Nucleus accumbens (tissue), 56 donors: ENCODE results near the gene ZNF584.

Experiments used
- DNase-seq, 56 donors: peaks; one replicate each; lab custom pipeline; 2025; lab: John Stamatoyannopoulos, UW

Gene ZNF584

DNA sequence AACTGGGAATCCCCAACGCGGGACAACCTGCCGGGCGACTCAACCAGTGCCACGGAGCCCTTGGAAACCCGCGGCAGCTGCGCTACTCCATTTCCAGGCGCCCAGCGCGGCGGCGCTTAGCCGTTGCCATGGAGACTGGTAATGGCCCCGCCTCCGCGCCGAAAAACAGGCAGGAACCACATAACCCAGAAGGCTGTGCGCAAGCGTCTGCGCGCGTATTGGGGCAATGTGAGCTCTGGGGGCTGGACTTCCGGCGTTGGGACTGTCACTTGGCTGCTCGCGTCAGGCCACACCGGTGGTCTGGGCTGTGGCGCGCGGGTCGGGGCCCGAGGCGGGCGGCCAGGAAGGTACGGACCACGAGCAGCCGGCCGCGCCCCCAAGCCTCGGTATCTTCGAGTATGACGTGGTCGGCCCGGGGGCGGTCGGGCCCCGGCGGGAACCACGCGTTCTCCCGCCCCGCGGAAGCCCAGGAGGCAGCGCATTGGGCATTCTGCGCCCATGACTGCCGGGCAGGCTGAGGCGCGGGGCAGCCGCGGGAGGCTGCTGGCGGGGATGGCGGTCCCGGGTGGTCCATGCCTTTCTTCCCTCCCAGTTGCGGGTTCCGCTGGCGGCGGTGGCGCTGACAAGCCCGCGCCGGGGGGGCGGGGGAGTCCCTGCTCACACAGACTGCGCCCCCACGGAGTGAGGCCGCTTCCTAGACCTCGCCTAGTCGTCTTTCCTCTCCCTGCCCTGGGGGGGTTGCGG is 43.1 kb downstream of the ZNF584 start, which contains the start of gene ZNF324B:
TSS of gene ZNF324B (plus strand) at position 265 of the 744 bp plus-strand sequence. CDS start 2,080 bp downstream, outside the sequence.
- DNase-seq = peak; percentile 75 to 99 (median 95)

DNA sequence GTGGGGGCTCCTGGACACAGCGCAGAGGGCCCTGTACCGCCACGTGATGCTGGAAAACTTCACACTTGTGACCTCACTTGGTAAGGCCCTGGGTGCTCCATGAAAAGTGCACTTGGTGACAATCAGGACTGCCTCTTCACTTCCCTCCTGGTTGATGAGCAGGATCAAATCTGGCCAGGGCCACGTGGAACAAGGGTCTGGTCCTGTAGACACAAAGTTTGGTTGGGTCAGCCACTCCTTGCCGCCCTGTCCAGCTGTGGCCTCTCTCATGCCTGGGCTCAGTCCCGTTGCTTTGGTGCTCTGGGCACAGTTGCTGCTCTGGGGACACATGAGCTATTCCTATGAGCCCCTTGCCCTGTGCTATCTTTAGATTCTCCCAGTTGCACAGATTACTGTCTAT is 45.3 kb downstream of the ZNF584 start:
- no peak for DNase-seq

DNA sequence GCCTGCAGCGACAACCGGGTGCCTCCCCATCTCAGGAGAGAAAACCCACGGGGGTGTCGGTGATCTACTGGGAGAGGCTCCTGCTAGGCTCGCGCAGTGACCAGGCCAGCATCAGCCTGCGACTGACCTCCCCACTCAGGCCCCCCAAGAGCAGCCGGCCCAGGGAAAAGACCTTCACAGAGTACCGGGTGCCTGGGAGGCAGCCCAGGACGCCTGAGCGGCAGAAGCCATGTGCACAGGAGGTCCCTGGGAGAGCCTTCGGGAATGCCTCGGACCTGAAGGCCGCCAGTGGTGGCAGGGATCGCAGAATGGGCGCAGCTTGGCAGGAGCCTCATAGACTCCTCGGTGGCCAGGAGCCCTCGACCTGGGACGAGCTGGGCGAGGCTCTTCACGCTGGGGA is 46.9 kb downstream of the ZNF584 start:
- DNase-seq = no peak

- no peak for DNase-seq
These were observed 47.7 kb downstream of the ZNF584 start for GRCh38 chr19:58456111-58456510.

DNA sequence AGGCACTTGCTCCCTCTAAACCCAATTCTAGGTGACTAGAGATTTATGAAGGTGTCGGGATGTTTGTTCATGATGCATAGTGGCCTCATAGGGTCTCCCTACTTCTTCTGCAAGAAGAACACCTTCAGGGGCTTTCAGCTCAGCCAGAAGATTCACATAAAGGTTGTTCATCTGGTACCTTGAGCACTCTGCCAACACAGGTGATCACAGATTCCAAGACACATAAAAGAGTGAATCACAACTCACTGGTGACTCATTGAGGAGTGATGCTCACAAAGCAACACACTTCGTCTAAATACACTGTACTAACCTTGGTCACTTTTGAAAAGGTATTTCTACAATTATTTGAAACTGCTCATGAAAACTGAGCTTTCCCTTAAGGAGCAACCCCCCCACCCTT is 51.6 kb downstream of the ZNF584 start:
- peak in 2 of 56 donors; percentile 14 to 17 for DNase-seq

- DNase-seq = no peak
These were observed 57.8 kb downstream of the ZNF584 start for GRCh38 chr19:58466089-58466759.

DNA sequence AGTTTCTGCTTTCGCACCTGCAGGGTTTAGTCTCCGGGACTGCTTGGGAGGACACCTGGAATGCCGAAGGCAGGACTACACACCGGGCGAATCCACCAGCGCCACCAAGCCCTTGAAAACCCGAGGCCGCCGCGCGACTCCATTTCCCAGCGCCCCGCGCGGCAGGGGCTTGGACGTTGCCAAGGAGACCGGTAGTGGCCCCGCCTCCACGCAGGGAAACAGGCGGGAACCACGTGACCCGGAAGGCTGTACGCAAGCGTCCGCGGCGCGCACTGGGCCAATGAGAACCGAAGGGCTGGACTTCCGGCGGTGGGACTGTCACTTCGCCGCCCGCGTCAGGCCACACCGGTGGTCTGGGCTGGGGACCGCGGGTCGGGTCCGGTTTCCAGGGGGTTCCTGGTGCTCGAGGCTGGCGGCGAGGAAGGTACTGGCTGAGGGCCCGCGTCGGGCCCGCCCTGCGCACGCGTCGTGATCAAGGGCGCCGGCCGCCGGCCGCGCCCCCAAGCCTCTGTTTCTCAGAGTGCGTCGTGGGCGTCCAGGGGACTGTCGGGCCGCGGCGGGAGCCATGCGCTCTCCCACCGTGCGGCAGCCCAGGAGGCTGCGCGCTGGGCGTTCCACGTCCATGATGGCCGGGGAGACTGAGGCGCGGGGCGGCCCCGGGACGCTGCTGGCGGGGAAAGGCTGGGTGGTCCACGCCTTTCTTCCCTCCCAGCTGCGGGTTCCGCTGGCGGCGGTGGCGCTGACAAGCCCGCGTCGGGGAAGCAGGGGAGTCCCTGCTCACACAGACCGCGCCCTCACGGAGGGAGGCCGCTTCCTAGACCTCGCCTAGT is 58.5 kb downstream of the ZNF584 start, which contains the start of gene ZNF324:
TSS of gene ZNF324 (plus strand) at position 321 of the 830 bp plus-strand sequence. CDS start 2,106 bp downstream, outside the sequence.
- peak; percentile 79 to 99 (median 97) for DNase-seq
